HEK293 (cell line): ENCODE measurements around the gene ZNF709.
A peak's percentile ranks its signal among the peaks of the same experiment; 100 is the strongest.
"Not testable (repeated sequence)": the region's sequence is repeated elsewhere in the genome, so short reads cannot be mapped to it uniquely, and the experiment has no call there.

Experiments used
- CTCF ChIA-PET: fragments of 350-600 bp; formaldehyde crosslinking; extraction: SDS; loops from one replicate; lab custom pipeline; 2021; ENCODE audit warnings: antibody characterized with exemption; lab: Yijun Ruan, JAX
- POLR2A ChIA-PET: fragments of 300-600 bp; formaldehyde crosslinking; extraction: SDS; loops from one replicate; lab custom pipeline; 2020; ENCODE audit warnings: antibody characterized with exemption, inconsistent platforms; lab: Yijun Ruan, JAX
- H3K27ac ChIP-seq: fragments of 200-500 bp; sonication (Bioruptor generic); 2 replicates; pipeline ENCODE4 v1.5.1; 2014; ENCODE audit warnings: low read depth, low read length, control low read depth, inconsistent platforms; ENCODE audit errors: extremely low read depth
- H3K36me3 ChIP-seq, 2 experiments: fragments of 200-500 bp in 1 of 2; sonication (Bioruptor generic) in 1 of 2; 1 replicate in 1 of 2; 2 replicates in 1 of 2; pipeline ENCODE4 v1.5.1; 2014 to 2017; ENCODE audit warnings: inconsistent platforms in 2 of 2, low read length in 2 of 2; ENCODE audit not compliant: control insufficient read depth in 2 of 2, insufficient read depth in 1 of 2
- H3K4me1 ChIP-seq: fragments of 200-500 bp; sonication (Bioruptor generic); 2 replicates; pipeline ENCODE4 v1.5.1; 2014; ENCODE audit warnings: mild to moderate bottlenecking, low read length, inconsistent platforms; ENCODE audit not compliant: control insufficient read depth, insufficient read depth
- H3K4me3 ChIP-seq: 2 replicates; pipeline ENCODE4 v1.5.1; 2011; ENCODE audit warnings: low read depth, mild to moderate bottlenecking, control low read depth, low read length, moderate library complexity
- H3K9me3 ChIP-seq: fragments of 200-500 bp; sonication (Bioruptor generic); 2 replicates; pipeline ENCODE4 v1.5.1; 2014; ENCODE audit warnings: low read depth, low read length, inconsistent platforms; ENCODE audit not compliant: control insufficient read depth, insufficient read depth
- GLIS2 ChIP-seq: fragments of 450-650 bp; formaldehyde crosslinking; IDR thresholded peaks from 2 replicates; pipeline ENCODE4 v1.5.1; 2016; ENCODE audit warnings: missing biosample characterization, missing genetic modification characterization
- KLF10 ChIP-seq: fragments of 450-650 bp; IDR thresholded peaks from 2 replicates; pipeline ENCODE4 v1.5.1; 2018; ENCODE audit warnings: missing biosample characterization, mild to moderate bottlenecking, missing genetic modification characterization
- KLF9 ChIP-seq: fragments of 450-650 bp; formaldehyde crosslinking; IDR thresholded peaks from 2 replicates; pipeline ENCODE4 v1.5.1; 2016; ENCODE audit warnings: missing biosample characterization, missing genetic modification characterization, low read depth
- PRDM1 ChIP-seq: fragments of 450-650 bp; formaldehyde crosslinking; IDR thresholded peaks from 2 replicates; pipeline ENCODE4; 2016; ENCODE audit warnings: missing biosample characterization, missing genetic modification characterization
- ZFP3 ChIP-seq: fragments of 450-650 bp; formaldehyde crosslinking; IDR thresholded peaks from 2 replicates; pipeline ENCODE4 v1.5.1; 2016; ENCODE audit warnings: low read depth, missing biosample characterization, missing genetic modification characterization
- ZNF114 ChIP-seq: fragments of 450-650 bp; formaldehyde crosslinking; IDR thresholded peaks from 2 replicates; pipeline ENCODE4 v1.5.0; 2017; ENCODE audit warnings: missing biosample characterization, missing genetic modification characterization
- ZNF239 ChIP-seq: fragments of 450-650 bp; formaldehyde crosslinking; IDR thresholded peaks from 2 replicates; pipeline ENCODE4 v1.5.1; 2016; ENCODE audit warnings: missing biosample characterization, missing genetic modification characterization
- ZNF354C ChIP-seq: fragments of 450-650 bp; formaldehyde crosslinking; IDR thresholded peaks from 2 replicates; pipeline ENCODE4 v1.5.1; 2016; ENCODE audit warnings: missing biosample characterization, missing genetic modification characterization, low read depth, borderline replicate concordance
- ZNF366 ChIP-seq: fragments of 450-650 bp; formaldehyde crosslinking; conservative IDR thresholded peaks from 2 replicates; pipeline ENCODE4 v1.5.1; 2016; ENCODE audit warnings: missing biosample characterization, missing genetic modification characterization
- ZNF391 ChIP-seq: fragments of 450-650 bp; formaldehyde crosslinking; IDR thresholded peaks from 2 replicates; pipeline ENCODE4 v1.5.1; 2016; ENCODE audit warnings: low read depth, missing biosample characterization, missing genetic modification characterization, borderline replicate concordance
- ZNF398 ChIP-seq: fragments of 450-650 bp; formaldehyde crosslinking; IDR thresholded peaks from 2 replicates; pipeline ENCODE4 v1.5.1; 2017; ENCODE audit warnings: missing biosample characterization, missing genetic modification characterization
- ZNF530 ChIP-seq: fragments of 450-650 bp; formaldehyde crosslinking; IDR thresholded peaks from 2 replicates; pipeline ENCODE4 v1.5.1; 2016; ENCODE audit warnings: low read depth, missing biosample characterization, missing genetic modification characterization
- ZNF623 ChIP-seq: fragments of 450-650 bp; formaldehyde crosslinking; IDR thresholded peaks from 2 replicates; pipeline ENCODE4 v1.5.1; 2016; ENCODE audit warnings: missing biosample characterization, missing genetic modification characterization
- ZNF701 ChIP-seq: fragments of 450-650 bp; formaldehyde crosslinking; IDR thresholded peaks from 2 replicates; pipeline ENCODE4 v1.5.1; 2016; ENCODE audit warnings: missing biosample characterization, missing genetic modification characterization
- ZNF76 ChIP-seq: fragments of 450-650 bp; formaldehyde crosslinking; IDR thresholded peaks from 2 replicates; pipeline ENCODE4; 2016; ENCODE audit warnings: low read depth, missing biosample characterization, missing genetic modification characterization, borderline replicate concordance
- ZNF785 ChIP-seq: fragments of 450-650 bp; formaldehyde crosslinking; IDR thresholded peaks from 2 replicates; pipeline ENCODE4 v1.5.1; 2016; ENCODE audit warnings: missing biosample characterization, missing genetic modification characterization
- ZSCAN4 ChIP-seq: fragments of 450-650 bp; formaldehyde crosslinking; IDR thresholded peaks from 2 replicates; pipeline ENCODE4 v1.5.1; 2017; ENCODE audit warnings: missing biosample characterization, missing genetic modification characterization
- TF ChIP-seq, protein P1 (sequence below): fragments of 450-650 bp; formaldehyde crosslinking; IDR thresholded peaks from 2 replicates; pipeline ENCODE4 v1.5.1; 2016; ENCODE audit warnings: missing biosample characterization, missing genetic modification characterization
- TF ChIP-seq, protein P2 (sequence below): fragments of 450-650 bp; formaldehyde crosslinking; IDR thresholded peaks from 2 replicates; pipeline ENCODE4 v1.5.1; 2016; ENCODE audit warnings: missing biosample characterization, missing genetic modification characterization

Gene ZNF709

GRCh38 chr19:12481781-12482508 is 2.7 kb downstream of the ZNF709 start:
- no peaks in the 10 kb centered on the region; a peak in 1 of 3 replicates for H3K36me3 ChIP-seq
- H3K27ac ChIP-seq = no peak overlapping the region
- TF ChIP-seq ZNF398 (tag by site-specific recombination) (peak; percentile 57; the same call in 1 of the 2 replicates), ZSCAN4 (tag by site-specific recombination) (peak; percentile 79), ZNF623 (tag by site-specific recombination) (no peak), ZFP3 (tag by site-specific recombination) (no peak), PRDM1 (tag by site-specific recombination) (peak; percentile 97), GLIS2 (tag by site-specific recombination) (no peak), ZNF701 (tag by site-specific recombination) (no peak), ZNF114 (tag by site-specific recombination) (no peak), ZNF76 (no peak), ZNF354C (tag by site-specific recombination) (no peak), ZNF530 (tag by site-specific recombination) (0 out of 2 replicates have a peak, but pooled peaks have one; percentile 43), ZNF366 (tag by site-specific recombination) (peak; percentile 61; the same call in 1 of the 2 replicates), ZNF239 (tag by site-specific recombination) (no peak), ZNF785 (tag by site-specific recombination) (no peak)
- TF ChIP-seq, protein P1, sequence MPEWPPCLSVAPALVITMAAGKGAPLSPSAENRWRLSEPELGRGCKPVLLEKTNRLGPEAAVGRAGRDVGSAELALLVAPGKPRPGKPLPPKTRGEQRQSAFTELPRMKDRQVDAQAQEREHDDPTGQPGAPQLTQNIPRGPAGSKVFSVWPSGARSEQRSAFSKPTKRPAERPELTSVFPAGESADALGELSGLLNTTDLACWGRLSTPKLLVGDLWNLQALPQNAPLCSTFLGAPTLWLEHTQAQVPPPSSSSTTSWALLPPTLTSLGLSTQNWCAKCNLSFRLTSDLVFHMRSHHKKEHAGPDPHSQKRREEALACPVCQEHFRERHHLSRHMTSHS (tag by site-specific recombination) = no peak
- TF ChIP-seq, protein P2, sequence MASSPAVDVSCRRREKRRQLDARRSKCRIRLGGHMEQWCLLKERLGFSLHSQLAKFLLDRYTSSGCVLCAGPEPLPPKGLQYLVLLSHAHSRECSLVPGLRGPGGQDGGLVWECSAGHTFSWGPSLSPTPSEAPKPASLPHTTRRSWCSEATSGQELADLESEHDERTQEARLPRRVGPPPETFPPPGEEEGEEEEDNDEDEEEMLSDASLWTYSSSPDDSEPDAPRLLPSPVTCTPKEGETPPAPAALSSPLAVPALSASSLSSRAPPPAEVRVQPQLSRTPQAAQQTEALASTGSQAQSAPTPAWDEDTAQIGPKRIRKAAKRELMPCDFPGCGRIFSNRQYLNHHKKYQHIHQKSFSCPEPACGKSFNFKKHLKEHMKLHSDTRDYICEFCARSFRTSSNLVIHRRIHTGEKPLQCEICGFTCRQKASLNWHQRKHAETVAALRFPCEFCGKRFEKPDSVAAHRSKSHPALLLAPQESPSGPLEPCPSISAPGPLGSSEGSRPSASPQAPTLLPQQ = peak; percentile 54
- TF ChIP-seq, all 188 proteins: peak for 6
- H3K9me3 ChIP-seq = no peaks in the 10 kb centered on the region
- H3K4me3 ChIP-seq = no peak overlapping the region
- CTCF ChIA-PET = interaction anchor here (0.5 to 0.6 kb wide), 2 partner anchors 42 to 198 kb away, joined by 3 read pairs; no protein-coding TSS in a partner anchor
- H3K4me1 ChIP-seq = no peaks in the 10 kb centered on the region
- POLR2A ChIA-PET = interaction anchor here (0.6 to 4.2 kb wide), 3 partner anchors 13 to 149 kb away, joined by 5 to 32 read pairs (median 6); partner anchors contain the start of gene ZNF563

- TF ChIP-seq ZNF391 (tag by site-specific recombination) = no peak
- TF ChIP-seq KLF10 (tag by site-specific recombination) = no peak
- TF ChIP-seq KLF9 = no peak
- TF ChIP-seq, all 188 proteins: peak for 0
- ChIA-PET CTCF (interaction anchor here (0.6 to 0.7 kb wide), 2 partner anchors 682 to 927 kb away, joined by 3 read pairs; no protein-coding TSS in a partner anchor), POLR2A (no interaction called here)
- Histone ChIP-seq H3K27ac (no peak overlapping the region), H3K4me1 (no peaks in the 10 kb centered on the region), H3K36me3 (no peaks in the 10 kb centered on the region; a peak in 1 of 3 replicates), H3K4me3 (no peak overlapping the region), H3K9me3 (no peaks in the 10 kb centered on the region; the same call in 1 of the 2 replicates)
These were observed 6.2 kb downstream of the ZNF709 start for GRCh38 chr19:12478234-12478941.

- H3K9me3 ChIP-seq, CTCF ChIA-PET, H3K4me3 ChIP-seq, H3K27ac ChIP-seq, POLR2A ChIA-PET, H3K4me1 ChIP-seq: not testable (repeated sequence)
- H3K36me3 ChIP-seq = peaks cover 0 to 23% of the 10 kb centered on the region in 2 experiments; a peak in 1 of 3 replicates
These were observed 17.0 kb downstream of the ZNF709 start for GRCh38 chr19:12467651-12468050.
